Activated CD4-positive, CD25-positive, alpha-beta regulatory T cell (primary cell): ENCODE data around the gene STRIT1.
"Not testable (repeated sequence)": the region's sequence is repeated elsewhere in the genome, so short reads cannot be mapped to it uniquely, and the experiment has no call there.

Experiments used
- DNase-seq, 4 experiments: peaks; one replicate each; lab custom pipeline; 2025; lab: John Stamatoyannopoulos, UW

STRIT1 gene

GRCh38 chr3:155313300-155313699 is 19.8 kb upstream of the STRIT1 start:
- no peak for DNase-seq

DNA sequence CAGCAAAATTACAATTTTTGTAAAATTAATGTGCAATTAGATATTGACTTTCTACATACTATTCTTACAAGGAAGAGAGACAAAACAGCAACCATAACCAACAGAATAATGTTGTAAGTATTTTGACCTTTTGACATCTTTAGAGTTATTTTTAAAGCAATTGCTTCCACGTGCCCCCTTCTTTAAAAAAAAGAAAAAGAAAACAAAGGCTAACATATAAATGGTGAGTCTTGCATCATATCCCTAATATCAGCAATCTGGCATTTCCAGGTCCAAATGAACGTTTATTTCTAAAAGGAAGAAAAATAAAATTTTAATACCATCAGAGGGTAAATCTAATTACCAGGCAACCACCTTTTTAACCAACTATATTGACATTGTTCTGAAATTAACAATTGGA is 19.3 kb upstream of the STRIT1 start:
- no peak for DNase-seq

DNA sequence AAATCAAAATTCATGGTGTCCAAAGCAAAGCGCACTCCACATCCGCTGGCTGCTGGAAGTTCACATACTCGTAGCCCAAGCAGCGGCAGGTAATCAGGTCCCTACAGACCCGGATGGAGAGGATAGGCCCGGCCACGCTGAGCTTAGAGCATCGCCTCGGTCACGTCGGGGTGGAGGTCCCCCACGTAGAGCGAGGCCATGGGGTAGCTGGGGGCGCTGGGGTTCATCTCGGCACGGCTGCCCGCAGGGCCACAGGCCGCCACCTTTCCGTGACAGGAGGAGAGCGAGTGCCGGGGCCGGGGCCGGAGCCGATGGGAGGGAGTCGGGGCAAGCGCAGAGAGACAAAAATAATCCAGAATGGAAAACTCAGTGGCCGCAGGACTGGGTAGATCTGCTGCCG is 16.1 kb upstream of the STRIT1 start:
- DNase-seq, result no peak

GRCh38 chr3:155308831-155309230 is 15.3 kb upstream of the STRIT1 start:
- DNase-seq, result no peak

DNA sequence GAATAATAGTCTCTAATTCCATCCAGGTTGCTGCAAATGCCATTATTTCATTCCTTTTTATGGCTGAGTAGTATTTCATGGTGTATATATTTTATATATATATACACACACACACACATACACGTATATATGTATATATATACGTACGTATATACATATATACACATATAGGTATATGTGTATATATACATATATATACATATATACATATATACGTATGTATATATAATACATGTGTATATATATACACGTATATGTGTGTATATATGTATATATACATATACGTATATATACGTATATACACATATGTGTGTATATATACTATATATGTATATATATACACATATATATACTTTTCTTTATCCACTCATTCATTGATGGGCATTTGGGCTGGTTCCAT is 13.7 kb upstream of the STRIT1 start:
- no peak for DNase-seq

DNA sequence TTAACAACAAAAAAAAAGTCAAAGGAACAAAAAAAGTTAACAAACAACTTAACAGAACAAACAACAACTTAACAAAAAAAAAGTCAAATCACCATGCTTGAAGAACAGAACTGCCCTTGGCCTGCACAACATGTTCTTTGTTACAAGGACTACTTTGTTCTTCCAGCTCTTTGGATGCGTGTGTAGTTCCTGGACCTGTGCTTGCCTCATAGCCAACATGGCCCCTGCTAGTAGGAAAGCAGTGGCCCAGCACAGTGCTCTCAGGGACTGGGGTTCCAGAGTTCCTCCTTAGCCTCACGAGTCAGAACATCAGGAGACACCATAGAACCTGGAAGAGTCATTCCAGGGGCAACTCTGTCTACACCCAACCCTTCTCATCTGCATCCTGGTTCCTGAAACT is 10.9 kb upstream of the STRIT1 start:
- no peak for DNase-seq

- DNase-seq, result no peak
These were observed 10.1 kb upstream of the STRIT1 start for GRCh38 chr3:155303540-155304097.

DNA sequence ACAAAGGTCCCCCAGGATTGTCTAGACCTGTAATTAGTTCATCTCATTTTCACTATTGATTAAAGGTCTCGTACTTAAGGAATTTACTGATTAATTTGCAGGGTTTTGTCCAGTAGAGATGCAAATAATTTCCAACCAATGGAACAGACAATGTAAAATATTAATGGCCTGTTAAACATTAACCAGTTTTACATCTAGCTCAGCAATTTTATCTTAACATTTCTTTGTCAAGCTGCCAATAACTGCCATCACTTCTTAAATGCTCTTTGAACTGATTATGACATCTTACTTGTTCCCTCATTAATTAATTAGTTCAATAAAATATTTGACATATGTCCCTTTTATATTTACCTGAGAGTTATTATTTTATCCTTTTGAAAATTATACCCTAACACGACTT is 9.4 kb upstream of the STRIT1 start:
- DNase-seq, result no peak

DNA sequence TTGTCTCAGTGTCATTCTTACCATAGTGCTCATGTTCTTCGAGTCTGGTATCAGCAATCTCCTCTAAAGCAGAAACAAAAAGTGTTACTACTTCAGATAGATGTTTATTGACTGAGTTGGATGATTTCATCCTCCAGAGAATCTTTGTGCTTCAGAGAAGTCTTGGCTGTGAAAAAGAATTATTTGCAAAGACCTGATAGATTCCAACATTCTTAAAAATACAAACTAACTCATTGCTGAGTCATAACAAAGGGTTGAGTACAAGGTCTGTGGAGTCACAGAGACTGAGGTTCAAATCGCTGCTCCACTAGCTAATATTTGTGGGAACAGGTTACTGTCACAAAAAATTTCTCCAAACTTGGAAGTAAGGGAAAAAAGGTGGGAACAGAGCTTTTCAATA is 9.0 kb upstream of the STRIT1 start:
- no peak for DNase-seq

DNA sequence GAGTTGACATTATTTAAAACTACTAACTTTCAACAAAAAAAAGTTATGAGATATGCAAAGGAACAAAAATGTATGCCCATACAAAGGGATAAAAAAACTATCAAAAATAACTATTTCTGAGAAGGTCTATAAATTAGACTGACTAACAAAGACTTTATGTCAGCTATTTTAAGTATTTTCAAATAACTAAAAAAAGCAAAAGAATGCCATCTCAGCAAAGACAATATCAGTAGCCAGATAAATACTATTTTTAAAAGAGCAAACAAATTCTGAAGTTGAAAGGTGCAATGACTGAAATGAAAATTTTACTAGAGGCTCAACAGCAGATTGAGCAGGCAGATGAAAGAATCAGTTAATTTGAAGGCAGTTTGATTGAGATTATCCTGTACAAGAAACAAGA is 3.6 kb upstream of the STRIT1 start:
- no peak for DNase-seq

DNA sequence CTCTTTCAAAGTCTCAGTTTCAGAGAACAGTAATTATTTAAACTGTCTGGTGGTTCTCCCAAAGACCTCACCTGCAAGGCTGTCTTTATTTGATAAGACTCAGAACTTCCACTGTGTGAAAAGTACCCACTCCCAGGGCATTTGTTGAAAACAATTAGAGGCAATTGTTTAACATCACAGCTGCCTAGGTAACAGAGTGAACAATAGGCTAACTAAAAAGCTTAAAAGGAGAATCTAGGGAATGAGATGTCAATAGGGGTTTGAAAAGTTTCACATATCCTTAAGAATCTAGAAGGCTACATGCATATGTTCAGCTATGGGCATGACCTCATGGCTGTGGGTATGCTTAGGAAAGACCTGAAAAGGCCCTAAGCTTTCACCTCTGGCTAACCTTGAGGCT is 2.9 kb upstream of the STRIT1 start:
- DNase-seq, result no peak

GRCh38 chr3:155292693-155293092 is 790 bp downstream of the STRIT1 start:
- DNase-seq, result no peak

GRCh38 chr3:155292133-155292532 is 1.4 kb downstream of the STRIT1 start:
- no peak for DNase-seq

DNA sequence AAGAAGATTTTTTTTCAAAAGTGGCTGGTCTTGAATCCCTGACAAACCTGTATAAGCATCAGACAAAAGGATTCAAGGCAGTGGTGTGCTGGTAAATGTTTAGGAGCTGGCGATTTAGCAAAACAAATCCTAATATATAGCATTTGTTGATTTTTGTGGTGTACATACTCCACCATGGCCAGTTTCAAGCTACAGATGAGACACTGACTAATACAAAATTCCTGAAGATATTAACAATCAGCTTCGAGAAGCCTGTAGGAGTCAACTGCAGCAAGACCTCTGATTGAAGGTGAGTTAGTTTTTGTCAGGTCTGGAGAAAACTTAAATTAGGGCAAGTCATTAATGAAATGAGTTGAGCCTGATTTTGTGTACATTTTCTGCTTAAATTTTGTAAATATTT is 6.7 kb downstream of the STRIT1 start:
- DNase-seq, result no peak

- DNase-seq, result no peak
These were observed 7.5 kb downstream of the STRIT1 start for GRCh38 chr3:155285936-155286335.

- no peak for DNase-seq
These were observed 10.1 kb downstream of the STRIT1 start for GRCh38 chr3:155283092-155284056.

- no peak for DNase-seq
These were observed 10.9 kb downstream of the STRIT1 start for GRCh38 chr3:155282385-155283091.

GRCh38 chr3:155281912-155282311 is 11.6 kb downstream of the STRIT1 start:
- DNase-seq, result no peak

- not testable (repeated sequence) for DNase-seq
These were observed 17.4 kb downstream of the STRIT1 start for GRCh38 chr3:155276089-155276488.

DNA sequence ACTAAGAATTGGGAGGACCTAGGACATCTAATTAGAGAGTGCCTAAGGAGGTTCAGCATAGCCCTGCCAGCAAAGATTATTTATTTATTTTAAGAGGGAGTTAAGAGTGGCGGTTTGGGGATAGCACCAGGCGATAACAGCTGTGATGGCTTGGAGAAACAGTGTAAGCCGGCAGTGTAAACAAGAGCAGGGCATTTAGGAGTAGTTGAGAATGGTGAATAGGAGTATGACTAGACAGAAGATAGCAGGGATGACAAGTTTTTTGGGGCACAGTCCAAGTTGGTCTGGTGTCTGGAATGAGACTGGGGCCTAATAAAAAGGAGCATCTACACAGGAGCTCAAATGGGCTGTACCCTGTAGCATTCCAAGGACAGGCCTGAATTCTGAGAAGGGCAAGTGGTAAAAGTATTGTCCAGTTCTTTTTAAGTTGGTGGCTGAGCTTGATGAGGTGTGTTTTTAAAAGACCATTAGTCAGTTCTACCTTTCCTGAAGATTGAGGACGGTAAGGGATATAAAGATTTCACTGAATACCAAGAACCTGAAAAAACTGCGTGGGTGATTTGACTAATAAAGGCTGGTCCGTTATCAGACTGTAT is 18.2 kb downstream of the STRIT1 start:
- DNase-seq, result not testable (repeated sequence)

DNA sequence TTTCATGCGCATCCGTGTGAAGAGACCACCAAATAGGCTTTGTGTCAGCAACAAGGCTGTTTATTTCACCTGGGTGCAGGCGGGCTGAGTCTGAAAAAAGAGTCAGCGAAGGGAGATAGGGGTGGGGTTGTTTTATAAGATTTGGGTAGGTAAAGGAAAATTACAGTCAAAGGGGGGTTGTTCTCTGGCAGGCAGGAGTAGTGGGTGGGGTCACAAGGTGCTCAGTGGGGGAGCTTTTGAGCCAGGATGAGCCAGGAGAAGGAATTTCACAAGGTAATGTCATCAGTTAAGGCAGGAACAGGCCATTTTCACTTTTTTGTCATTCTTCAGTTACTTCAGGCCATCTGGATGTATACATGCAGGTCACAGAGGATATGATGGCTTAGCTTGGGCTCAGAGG is 19.0 kb downstream of the STRIT1 start:
- DNase-seq, result not testable (repeated sequence)

DNA sequence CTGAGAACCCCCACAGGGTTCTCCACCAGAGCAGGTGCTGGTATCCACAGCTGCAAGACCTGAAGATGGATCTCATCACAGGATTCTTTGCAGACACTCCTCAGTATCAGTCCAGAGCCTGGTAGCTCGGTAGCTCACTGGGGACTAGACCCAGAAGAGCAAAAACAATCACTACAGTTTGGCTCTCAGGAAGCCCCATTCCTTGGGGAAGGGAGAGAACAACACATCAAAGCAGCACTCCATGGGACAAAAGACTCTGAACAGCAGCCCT is 22.2 kb downstream of the STRIT1 start:
- no peak for DNase-seq
